ENCODE data around the gene GRAMD2A.

- TF ChIP-seq ZNF274 (IDR thresholded peaks at IDR 0.05; ENCODE audit: low read depth, low read length) (no peak), YY1 (IDR thresholded peaks at IDR 0.05; ENCODE audit: insufficient read depth, insufficient read length) (no peak), SUZ12 (IDR thresholded peaks at IDR 0.05; ENCODE audit: extremely low read depth, insufficient read depth, insufficient read length) (no peak)
Observed at GRCh38 chr15:72230197-72231065, 32.8 kb upstream of the GRAMD2A start.

Measured in NT2/D1 (cell line).